ENCODE measurements around the gene GRIP2. TPM values are rescaled to one million over a fixed set of nuclear protein-coding genes. Genes with fewer than 3 reads are reported as not detected.

GRIP2 gene
- total and polyA plus RNA-seq, 7 donors: under 0.01 to 1.7 (median 0.68) TPM

GRCh38 chr3:14582045-14582410 lies 41.9 kb upstream of the GRIP2 start:
- Histone ChIP-seq H3K9me3 (no peaks in the 10 kb centered on the region), H3K27ac (no peak overlapping the region), H3K4me3 (no peak overlapping the region), H3K36me3 (no peaks in the 10 kb centered on the region), H3K4me1 (no peaks in the 10 kb centered on the region), H3K27me3 (no peaks in the 10 kb centered on the region)
- TF ChIP-seq, protein P1, sequence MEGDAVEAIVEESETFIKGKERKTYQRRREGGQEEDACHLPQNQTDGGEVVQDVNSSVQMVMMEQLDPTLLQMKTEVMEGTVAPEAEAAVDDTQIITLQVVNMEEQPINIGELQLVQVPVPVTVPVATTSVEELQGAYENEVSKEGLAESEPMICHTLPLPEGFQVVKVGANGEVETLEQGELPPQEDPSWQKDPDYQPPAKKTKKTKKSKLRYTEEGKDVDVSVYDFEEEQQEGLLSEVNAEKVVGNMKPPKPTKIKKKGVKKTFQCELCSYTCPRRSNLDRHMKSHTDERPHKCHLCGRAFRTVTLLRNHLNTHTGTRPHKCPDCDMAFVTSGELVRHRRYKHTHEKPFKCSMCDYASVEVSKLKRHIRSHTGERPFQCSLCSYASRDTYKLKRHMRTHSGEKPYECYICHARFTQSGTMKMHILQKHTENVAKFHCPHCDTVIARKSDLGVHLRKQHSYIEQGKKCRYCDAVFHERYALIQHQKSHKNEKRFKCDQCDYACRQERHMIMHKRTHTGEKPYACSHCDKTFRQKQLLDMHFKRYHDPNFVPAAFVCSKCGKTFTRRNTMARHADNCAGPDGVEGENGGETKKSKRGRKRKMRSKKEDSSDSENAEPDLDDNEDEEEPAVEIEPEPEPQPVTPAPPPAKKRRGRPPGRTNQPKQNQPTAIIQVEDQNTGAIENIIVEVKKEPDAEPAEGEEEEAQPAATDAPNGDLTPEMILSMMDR (IDR thresholded peaks at IDR 0.05): no peak
- TF ChIP-seq POLR2A (IDR thresholded peaks at IDR 0.05) (no peak), POLR2AphosphoS5 (IDR thresholded peaks at IDR 0.05) (no peak), EP300 (IDR thresholded peaks at IDR 0.05) (no peak)
- no peak for DNase-seq
- intact Hi-C loops (cut with DNase I): no loop called here
- WGBS, 2 donors: 76 to 77% methylated on average over 4 of the region's 4 CpGs

DNA sequence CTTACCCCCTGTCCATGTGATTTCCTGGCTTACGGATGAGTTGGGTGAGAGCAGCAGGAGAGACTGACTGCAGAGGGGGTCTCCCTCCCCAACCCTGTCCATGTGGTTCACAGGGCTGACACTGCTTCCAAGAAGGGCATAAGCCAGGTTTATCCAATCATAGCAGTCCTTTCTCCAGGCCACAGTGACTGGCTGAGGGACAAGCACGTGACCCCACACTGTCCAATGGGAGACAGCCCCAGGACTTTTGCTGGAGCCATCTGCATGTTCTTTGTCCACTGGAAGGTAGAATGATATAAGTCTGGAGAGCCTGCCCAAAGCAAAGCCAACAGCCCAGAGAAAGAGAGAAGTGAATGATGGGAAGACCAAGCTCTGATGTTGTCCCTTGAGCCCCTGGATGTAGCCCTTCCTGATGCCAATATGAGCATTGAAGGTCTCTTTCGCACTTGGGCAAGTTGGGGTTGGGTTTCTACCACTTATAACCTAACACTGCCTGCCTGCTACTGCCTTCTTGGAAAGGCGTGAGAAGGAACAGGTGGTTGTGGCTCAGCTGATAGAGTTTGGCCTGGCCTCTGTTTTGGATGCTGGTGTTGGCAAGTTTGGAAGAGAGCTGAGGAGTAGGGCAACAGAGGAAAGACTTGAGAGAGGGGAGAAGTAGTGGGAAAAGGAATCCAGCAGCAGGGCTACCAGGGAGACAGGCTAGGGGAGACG lies 41.3 kb upstream of the GRIP2 start:
- Histone ChIP-seq H3K9me3 (no peaks in the 10 kb centered on the region), H3K4me1 (no peaks in the 10 kb centered on the region), H3K27me3 (no peaks in the 10 kb centered on the region), H3K36me3 (no peaks in the 10 kb centered on the region), H3K4me3 (no peak overlapping the region), H3K27ac (no peak overlapping the region)
- intact Hi-C loops (cut with DNase I): no loop called here
- no peak for DNase-seq
- no peak for TF ChIP-seq EP300 (IDR thresholded peaks at IDR 0.05)
- 82 to 83% methylated on average over 5 of the region's 5 CpGs for WGBS, 2 donors

- no peak overlapping the region for H3K4me3 ChIP-seq
- H3K27me3 ChIP-seq: no peaks in the 10 kb centered on the region
- H3K4me1 ChIP-seq: no peaks in the 10 kb centered on the region
- H3K27ac ChIP-seq: no peak overlapping the region
- intact Hi-C loops (cut with DNase I): no loop called here
- no peaks in the 10 kb centered on the region for H3K9me3 ChIP-seq
- no peaks in the 10 kb centered on the region for H3K36me3 ChIP-seq
- no peak for DNase-seq
- no peak for TF ChIP-seq POLR2A (IDR thresholded peaks at IDR 0.05)
- no peak for TF ChIP-seq EP300 (IDR thresholded peaks at IDR 0.05)
- TF ChIP-seq POLR2AphosphoS5 (IDR thresholded peaks at IDR 0.05): no peak
- TF ChIP-seq, protein P1 (IDR thresholded peaks at IDR 0.05): no peak
- 68 to 72% methylated on average over 5 of the region's 5 CpGs for WGBS, 2 donors
Observed at GRCh38 chr3:14577897-14578296, 37.8 kb upstream of the GRIP2 start.

- Histone ChIP-seq H3K4me3 (no peak overlapping the region), H3K27me3 (no peaks in the 10 kb centered on the region), H3K36me3 (no peaks in the 10 kb centered on the region), H3K9me3 (no peaks in the 10 kb centered on the region), H3K4me1 (no peaks in the 10 kb centered on the region), H3K27ac (no peak overlapping the region)
- no peak for DNase-seq
- 90 to 94% methylated on average over 9 of the region's 9 CpGs for WGBS, 2 donors
- TF ChIP-seq, protein P1 (IDR thresholded peaks at IDR 0.05): no peak
- TF ChIP-seq EP300 (IDR thresholded peaks at IDR 0.05) (no peak), POLR2AphosphoS5 (IDR thresholded peaks at IDR 0.05) (no peak), POLR2A (IDR thresholded peaks at IDR 0.05) (no peak)
- intact Hi-C loops (cut with DNase I): no loop called here
Observed at GRCh38 chr3:14576163-14576562, 36.0 kb upstream of the GRIP2 start.

DNA sequence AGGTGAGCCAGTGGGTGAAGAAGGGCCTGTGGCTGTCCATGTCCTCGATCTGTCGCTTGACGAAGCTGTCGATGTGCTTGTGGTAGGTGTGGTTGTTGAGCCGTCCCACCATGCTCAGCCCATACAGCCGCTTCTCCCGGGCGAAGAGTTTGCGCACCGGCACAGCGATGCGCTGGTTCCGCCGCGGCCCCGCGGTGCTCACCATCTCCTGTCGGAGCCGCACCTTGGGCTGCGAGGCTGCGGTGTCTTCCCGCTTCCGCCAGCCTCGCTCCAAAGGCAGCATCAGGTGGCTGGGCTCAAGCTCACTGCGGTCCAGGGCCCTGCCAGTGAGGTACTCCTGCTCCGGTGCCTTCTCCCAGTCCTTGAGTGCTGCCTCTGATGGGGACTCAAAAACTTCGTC lies 34.0 kb upstream of the GRIP2 start:
- no peaks in the 10 kb centered on the region for H3K36me3 ChIP-seq
- intact Hi-C loops (cut with DNase I): no loop called here
- no peak overlapping the region for H3K4me3 ChIP-seq
- no peak overlapping the region for H3K27ac ChIP-seq
- H3K4me1 ChIP-seq: no peaks in the 10 kb centered on the region
- WGBS, 2 donors: 89 to 90% methylated on average over 27 of the region's 27 CpGs
- no peak for DNase-seq
- no peaks in the 10 kb centered on the region for H3K27me3 ChIP-seq
- no peak for TF ChIP-seq POLR2AphosphoS5 (IDR thresholded peaks at IDR 0.05)
- TF ChIP-seq EP300 (IDR thresholded peaks at IDR 0.05): no peak
- TF ChIP-seq POLR2A (IDR thresholded peaks at IDR 0.05): no peak
- TF ChIP-seq, protein P1 (IDR thresholded peaks at IDR 0.05): no peak
- no peaks in the 10 kb centered on the region for H3K9me3 ChIP-seq
